SHP77 (cell line): ENCODE data around the gene SCD5.

Source experiments
- DNase-seq, 2 experiments: peaks; one replicate each; lab custom pipeline; 2025; lab: John Stamatoyannopoulos, UW

Gene SCD5

GRCh38 chr4:82797040-82797404 is 1.6 kb downstream of the SCD5 start:
- DNase-seq, result no peak

- no peak for DNase-seq
Measured at GRCh38 chr4:82792912-82793649, 5.5 kb downstream of the SCD5 start.

GRCh38 chr4:82791179-82791578 is 7.4 kb downstream of the SCD5 start:
- no peak for DNase-seq

GRCh38 chr4:82790060-82790660 is 8.4 kb downstream of the SCD5 start:
- no peak for DNase-seq

GRCh38 chr4:82789025-82789776 is 9.4 kb downstream of the SCD5 start:
- DNase-seq, result no peak

GRCh38 chr4:82787342-82787741 is 11.3 kb downstream of the SCD5 start:
- no peak for DNase-seq

GRCh38 chr4:82786828-82787227 is 11.8 kb downstream of the SCD5 start:
- DNase-seq, result no peak

GRCh38 chr4:82785611-82786400 is 12.8 kb downstream of the SCD5 start:
- no peak for DNase-seq

- no peak for DNase-seq
Measured at GRCh38 chr4:82784681-82785610, 13.7 kb downstream of the SCD5 start.

- no peak for DNase-seq
Measured at GRCh38 chr4:82782626-82783345, 15.8 kb downstream of the SCD5 start.

- peak; percentile 86 to 89 for DNase-seq
Measured at GRCh38 chr4:82780752-82781231, 17.8 kb downstream of the SCD5 start.

- no peak for DNase-seq
Measured at GRCh38 chr4:82780170-82780751, 18.3 kb downstream of the SCD5 start.

- no peak for DNase-seq
Measured at GRCh38 chr4:82779032-82779431, 19.6 kb downstream of the SCD5 start.

- DNase-seq, result no peak
Measured at GRCh38 chr4:82777857-82778525, 20.6 kb downstream of the SCD5 start.

- no peak for DNase-seq
Measured at GRCh38 chr4:82776925-82777542, 21.6 kb downstream of the SCD5 start.

- DNase-seq, result no peak
Measured at GRCh38 chr4:82775243-82775642, 23.4 kb downstream of the SCD5 start.

GRCh38 chr4:82774711-82775171 is 23.9 kb downstream of the SCD5 start:
- DNase-seq, result no peak

GRCh38 chr4:82773057-82773456 is 25.5 kb downstream of the SCD5 start:
- no peak for DNase-seq

- no peak for DNase-seq
Measured at GRCh38 chr4:82770607-82771006, 28.0 kb downstream of the SCD5 start.
